HEK293T (cell line): ENCODE results near the gene SLC22A15.

Experiments used
- ARNT ChIP-seq: fragments of 450-650 bp; IDR thresholded peaks from 2 replicates; pipeline ENCODE4 v1.6.1; 2017; ENCODE audit warnings: mild to moderate bottlenecking
- BHLHE40 ChIP-seq: fragments of 450-650 bp; IDR thresholded peaks from 2 replicates; pipeline ENCODE4 v1.6.1; 2016; ENCODE audit warnings: mild to moderate bottlenecking, moderate library complexity, borderline replicate concordance
- CTBP1 ChIP-seq: fragments of 450-650 bp; IDR thresholded peaks from 2 replicates; pipeline ENCODE4 v1.6.1; 2016; ENCODE audit warnings: borderline replicate concordance
- ELF4 ChIP-seq: fragments of 450-650 bp; IDR thresholded peaks from 2 replicates; pipeline ENCODE4 v1.6.1; 2017; ENCODE audit warnings: antibody characterized with exemption
- FOXA1 ChIP-seq: fragments of 450-650 bp; IDR thresholded peaks from 2 replicates; pipeline ENCODE4 v1.6.1; 2016; ENCODE audit warnings: mild to moderate bottlenecking
- FOXK2 ChIP-seq: fragments of 450-650 bp; IDR thresholded peaks from 2 replicates; pipeline ENCODE4 v1.6.1; 2016; ENCODE audit warnings: mild to moderate bottlenecking
- FOXM1 ChIP-seq: fragments of 450-650 bp; IDR thresholded peaks from 2 replicates; pipeline ENCODE4 v1.6.1; 2017; ENCODE audit warnings: mild to moderate bottlenecking, borderline replicate concordance
- LEF1 ChIP-seq: fragments of 450-650 bp; IDR thresholded peaks from 2 replicates; pipeline ENCODE4 v1.6.1; 2017; ENCODE audit warnings: mild to moderate bottlenecking, borderline replicate concordance

GRCh38 chr1:116001739-116002487 is 25.6 kb downstream of the SLC22A15 start:
- TF ChIP-seq CTBP1 (no peak), ARNT (no peak), LEF1 (no peak), FOXK2 (no peak), ELF4 (no peak), BHLHE40 (no peak), FOXM1 (no peak), FOXA1 (no peak)
